ENCODE measurements around the gene ABCC4.
"Not testable (repeated sequence)": the region's sequence is repeated elsewhere in the genome, so short reads cannot be mapped to it uniquely, and the experiment has no call there.

Gene ABCC4

GRCh38 chr13:95193509-95194230 lies 107.6 kb downstream of the ABCC4 start:
- no peak overlapping the region for H3K4me3 ChIP-seq (ENCODE audit: low read length)
- no peak overlapping the region for H3K4me2 ChIP-seq (ENCODE audit: low read length)
- no peaks in the 10 kb centered on the region for H3K9me2 ChIP-seq (replicated peaks; ENCODE audit: control insufficient read depth, low read length)
- no peaks in the 10 kb centered on the region for H3F3A ChIP-seq (ENCODE audit: control insufficient read depth, insufficient read depth)
- TF ChIP-seq CTCF (IDR thresholded peaks at IDR 0.05; ENCODE audit: low read depth, low read length, poor library complexity, severe bottlenecking) (no peak), EZH2phosphoT487 (IDR thresholded peaks at IDR 0.05; ENCODE audit: borderline replicate concordance, low read length) (no peak)
- no peaks in the 10 kb centered on the region for H3K27me3 ChIP-seq (ENCODE audit: control insufficient read depth, low read length)
- no peaks in the 10 kb centered on the region for H3K79me2 ChIP-seq (ENCODE audit: control insufficient read depth, low read length)
- H3K36me3 ChIP-seq (ENCODE audit: control insufficient read depth, low read length): peaks cover 3% of the 10 kb centered on the region; the same call in 1 of the 2 replicates
- no peak overlapping the region for H3K27ac ChIP-seq (ENCODE audit: low read depth, low read length)
- H4K20me1 ChIP-seq (ENCODE audit: control insufficient read depth, insufficient read depth, low read depth, low read length): no peaks in the 10 kb centered on the region
- peaks cover 11% of the 10 kb centered on the region for H3K4me1 ChIP-seq (ENCODE audit: control insufficient read depth, low read length)
- no peaks in the 10 kb centered on the region for H3K9me3 ChIP-seq (ENCODE audit: control insufficient read depth, insufficient read depth, low read length)

GRCh38 chr13:95192998-95193397 lies 108.3 kb downstream of the ABCC4 start:
- no peaks in the 10 kb centered on the region for H4K20me1 ChIP-seq (ENCODE audit: control insufficient read depth, insufficient read depth, low read depth, low read length)
- no peak overlapping the region for H3K4me3 ChIP-seq (ENCODE audit: low read length)
- H3K27me3 ChIP-seq (ENCODE audit: control insufficient read depth, low read length): no peaks in the 10 kb centered on the region
- no peaks in the 10 kb centered on the region for H3F3A ChIP-seq (ENCODE audit: control insufficient read depth, insufficient read depth)
- H3K9me2 ChIP-seq (replicated peaks; ENCODE audit: control insufficient read depth, low read length): no peaks in the 10 kb centered on the region
- peaks cover 7% of the 10 kb centered on the region for H3K36me3 ChIP-seq (ENCODE audit: control insufficient read depth, low read length)
- no peaks in the 10 kb centered on the region for H3K79me2 ChIP-seq (ENCODE audit: control insufficient read depth, low read length)
- peaks cover 11% of the 10 kb centered on the region for H3K4me1 ChIP-seq (ENCODE audit: control insufficient read depth, low read length)
- TF ChIP-seq EZH2phosphoT487 (IDR thresholded peaks at IDR 0.05; ENCODE audit: borderline replicate concordance, low read length) (no peak), CTCF (IDR thresholded peaks at IDR 0.05; ENCODE audit: low read depth, low read length, poor library complexity, severe bottlenecking) (no peak)
- H3K4me2 ChIP-seq (ENCODE audit: low read length): no peak overlapping the region
- no peak overlapping the region for H3K27ac ChIP-seq (ENCODE audit: low read depth, low read length)
- no peaks in the 10 kb centered on the region for H3K9me3 ChIP-seq (ENCODE audit: control insufficient read depth, insufficient read depth, low read length)

GRCh38 chr13:95192564-95192945 lies 108.7 kb downstream of the ABCC4 start:
- H3K9me3 ChIP-seq (ENCODE audit: control insufficient read depth, insufficient read depth, low read length); H3K79me2 ChIP-seq (ENCODE audit: control insufficient read depth, low read length); H4K20me1 ChIP-seq (ENCODE audit: control insufficient read depth, insufficient read depth, low read depth, low read length); H3K9me2 ChIP-seq (replicated peaks; ENCODE audit: control insufficient read depth, low read length); H3K36me3 ChIP-seq (ENCODE audit: control insufficient read depth, low read length); H3F3A ChIP-seq (ENCODE audit: control insufficient read depth, insufficient read depth); H3K4me3 ChIP-seq (ENCODE audit: low read length); H3K27me3 ChIP-seq (ENCODE audit: control insufficient read depth, low read length); H3K27ac ChIP-seq (ENCODE audit: low read depth, low read length); H3K4me2 ChIP-seq (ENCODE audit: low read length): not testable (repeated sequence)
- peaks cover 11% of the 10 kb centered on the region for H3K4me1 ChIP-seq (ENCODE audit: control insufficient read depth, low read length)

GRCh38 chr13:95191821-95192563 lies 109.3 kb downstream of the ABCC4 start:
- no peaks in the 10 kb centered on the region for H3F3A ChIP-seq (ENCODE audit: control insufficient read depth, insufficient read depth)
- H3K4me2 ChIP-seq (ENCODE audit: low read length): peak overlapping the region; percentile 20; the same call in 1 of the 2 replicates

More at GRCh38 chr13:95191821-95192563, 109.3 kb downstream of the ABCC4 start:
- H3K4me1 ChIP-seq (ENCODE audit: control insufficient read depth, low read length): peaks cover 11% of the 10 kb centered on the region
- TF ChIP-seq CTCF (IDR thresholded peaks at IDR 0.05; ENCODE audit: low read depth, low read length, poor library complexity, severe bottlenecking): peak; percentile 97
- no peak for TF ChIP-seq EZH2phosphoT487 (IDR thresholded peaks at IDR 0.05; ENCODE audit: borderline replicate concordance, low read length)
- H3K27ac ChIP-seq (ENCODE audit: low read depth, low read length): no peak overlapping the region
- H3K36me3 ChIP-seq (ENCODE audit: control insufficient read depth, low read length): peaks cover 8% of the 10 kb centered on the region
- H3K9me3 ChIP-seq (ENCODE audit: control insufficient read depth, insufficient read depth, low read length): no peaks in the 10 kb centered on the region
- H4K20me1 ChIP-seq (ENCODE audit: control insufficient read depth, insufficient read depth, low read depth, low read length): no peaks in the 10 kb centered on the region
- no peaks in the 10 kb centered on the region for H3K27me3 ChIP-seq (ENCODE audit: control insufficient read depth, low read length)
- H3K79me2 ChIP-seq (ENCODE audit: control insufficient read depth, low read length): no peaks in the 10 kb centered on the region
- no peak overlapping the region for H3K4me3 ChIP-seq (ENCODE audit: low read length)
- H3K9me2 ChIP-seq (replicated peaks; ENCODE audit: control insufficient read depth, low read length): no peaks in the 10 kb centered on the region
